HepG2 (cell line): Measurements from ENCODE around the gene LIME1. TPM values are rescaled to one million over a fixed set of nuclear protein-coding genes. Genes with fewer than 3 reads are reported as not detected.

Source experiments
- CTCF ChIP-seq: sonication (generic); formaldehyde crosslinking; IDR thresholded peaks from 2 replicates; pipeline ENCODE4 v1.5.0; 2020; ENCODE audit warnings: mild to moderate bottlenecking, missing genetic modification reagents, moderate library complexity
- HNF4A ChIP-seq: sonication (generic); formaldehyde crosslinking; IDR thresholded peaks from 2 replicates; pipeline ENCODE4 v1.4.0; 2020; ENCODE audit warnings: missing genetic modification reagents
- HOMEZ ChIP-seq: IDR thresholded peaks from 2 replicates; pipeline ENCODE4 v1.6.1; 2016; ENCODE audit warnings: low read depth
- KLF12 ChIP-seq: sonication (generic); formaldehyde crosslinking; IDR thresholded peaks from 2 replicates; pipeline ENCODE4 v1.4.0; 2020; ENCODE audit warnings: missing genetic modification reagents, borderline replicate concordance
- MED1 ChIP-seq: sonication (generic); formaldehyde crosslinking; IDR thresholded peaks from 2 replicates; pipeline ENCODE4 v1.4.0; 2020; ENCODE audit warnings: missing genetic modification reagents
- MNT ChIP-seq: fragments of 450-650 bp; IDR thresholded peaks from 2 replicates; pipeline ENCODE4 v1.6.1; 2016
- MXD1 ChIP-seq: sonication (generic); formaldehyde crosslinking; IDR thresholded peaks from 2 replicates; pipeline ENCODE4 v1.4.0; 2020; ENCODE audit warnings: mild to moderate bottlenecking, missing genetic modification reagents
- PRPF4 ChIP-seq: fragments of 200-400 bp; formaldehyde crosslinking; IDR thresholded peaks from 2 replicates; pipeline ENCODE4 v1.6.1; 2016; ENCODE audit warnings: low read length, low read depth; ENCODE audit not compliant: poor library complexity, severe bottlenecking
- RBAK ChIP-seq: sonication (generic); formaldehyde crosslinking; IDR thresholded peaks from 2 replicates; pipeline ENCODE4 v1.5.1; 2020; ENCODE audit warnings: mild to moderate bottlenecking, missing genetic modification reagents
- RCOR2 ChIP-seq: IDR thresholded peaks from 2 replicates; pipeline ENCODE4 v1.6.1; 2016; ENCODE audit warnings: missing biosample characterization, missing genetic modification reagents
- RFX3 ChIP-seq: IDR thresholded peaks from 2 replicates; pipeline ENCODE4 v1.6.1; 2016; ENCODE audit warnings: missing biosample characterization, missing genetic modification reagents
- TP53 ChIP-seq: sonication (generic); formaldehyde crosslinking; conservative IDR thresholded peaks from 2 replicates; pipeline ENCODE4 v1.4.0; 2020; ENCODE audit warnings: missing genetic modification reagents
- ZNF136 ChIP-seq: sonication (generic); formaldehyde crosslinking; IDR thresholded peaks from 2 replicates; pipeline ENCODE4 v1.8.1; 2022; ENCODE audit warnings: low read depth, mild to moderate bottlenecking, moderate library complexity, missing genetic modification reagents
- ZNF484 ChIP-seq: sonication (generic); formaldehyde crosslinking; IDR thresholded peaks from 2 replicates; pipeline ENCODE4 v1.5.1; 2020; ENCODE audit warnings: mild to moderate bottlenecking, low read depth, missing genetic modification reagents, borderline replicate concordance
- ZNF564 ChIP-seq: sonication (generic); formaldehyde crosslinking; IDR thresholded peaks from 2 replicates; pipeline ENCODE4 v1.8.1; 2023; ENCODE audit warnings: mild to moderate bottlenecking, missing genetic modification reagents
- ZNF639 ChIP-seq: conservative IDR thresholded peaks from 2 replicates; pipeline ENCODE4 v1.6.1; 2018; ENCODE audit warnings: missing genetic modification reagents
- ZNF687 ChIP-seq: sonication (generic); formaldehyde crosslinking; IDR thresholded peaks from 2 replicates; pipeline ENCODE4 v1.5.1; 2020; ENCODE audit warnings: mild to moderate bottlenecking, missing genetic modification reagents, moderate library complexity
- ZNF724P ChIP-seq: sonication (generic); formaldehyde crosslinking; IDR thresholded peaks from 2 replicates; pipeline ENCODE4 v1.8.0; 2022; ENCODE audit warnings: missing genetic modification reagents, borderline replicate concordance
- polyA plus RNA-seq, 8 experiments: library from polyadenylated mRNA; depleted of rRNA in 3 of 8; stranded (reverse) in 7 of 8; unstranded in 1 of 8; fragments of >200 nt; fragmentation: Illumina TruSeq in 4 of 8; extraction: Trizol in 4 of 8; gene quantifications; 2 replicates each; pipeline versions ENCODE4 v1.2.1 to v1.2.3, GENCODE V29; 2011 to 2016; ENCODE audit warnings: low read depth in 4 of 8, missing spikeins in 1 of 8, mixed read lengths in 1 of 8; ENCODE audit not compliant: insufficient read depth in 1 of 8
- total RNA-seq, 5 experiments: library from RNA; depleted of rRNA; stranded (reverse); fragments of >200 nt; fragmentation: Illumina TruSeq; extraction: Trizol; gene quantifications; 2 replicates each; pipeline ENCODE4 v1.2.3, GENCODE V29; 2016; ENCODE audit warnings: low read depth in 1 of 5

The LIME1 gene
- total and polyA plus RNA-seq, 2 of the 13 experiments (the other 11 are each of a cell fraction or from before 2014, with no cell fraction given), result 13.0 to 61.5 TPM

- peak; percentile 9; the same call in 1 of the 2 replicates for TF ChIP-seq MXD1 (CRISPR knock-in tag)
- TF ChIP-seq CTCF, result no peak
- TF ChIP-seq MNT, result no peak
- TF ChIP-seq HOMEZ (CRISPR knock-in tag), result no peak
- TF ChIP-seq MED1, result no peak
- TF ChIP-seq RBAK (CRISPR knock-in tag), result no peak
- TF ChIP-seq ZNF639 (CRISPR knock-in tag), result no peak
- TF ChIP-seq ZNF484 (CRISPR knock-in tag), result no peak
- no peak for TF ChIP-seq RCOR2 (CRISPR knock-in tag)
- TF ChIP-seq HNF4A (CRISPR knock-in tag), result no peak
- TF ChIP-seq ZNF136 (CRISPR knock-in tag), result no peak
- TF ChIP-seq ZNF564 (CRISPR knock-in tag), result no peak
- TF ChIP-seq ZNF687 (CRISPR knock-in tag), result peak; percentile 51; the same call in 1 of the 2 replicates
- no peak for TF ChIP-seq TP53 (CRISPR knock-in tag)
- no peak for TF ChIP-seq RFX3 (CRISPR knock-in tag)
- no peak for TF ChIP-seq KLF12 (CRISPR knock-in tag)
- TF ChIP-seq ZNF724P (CRISPR knock-in tag), result no peak
- TF ChIP-seq PRPF4, result no peak
Measured at GRCh38 chr20:63748070-63748933, 11.8 kb downstream of the LIME1 start (continued).
